Measurements from ENCODE around the gene PIP4K2A. TPM values are rescaled to one million over a fixed set of nuclear protein-coding genes. Genes with fewer than 3 reads are reported as not detected.

Gene PIP4K2A
- total and polyA plus RNA-seq, 2 experiments from 2014 or later, result 39.9 to 40.1 TPM

DNA sequence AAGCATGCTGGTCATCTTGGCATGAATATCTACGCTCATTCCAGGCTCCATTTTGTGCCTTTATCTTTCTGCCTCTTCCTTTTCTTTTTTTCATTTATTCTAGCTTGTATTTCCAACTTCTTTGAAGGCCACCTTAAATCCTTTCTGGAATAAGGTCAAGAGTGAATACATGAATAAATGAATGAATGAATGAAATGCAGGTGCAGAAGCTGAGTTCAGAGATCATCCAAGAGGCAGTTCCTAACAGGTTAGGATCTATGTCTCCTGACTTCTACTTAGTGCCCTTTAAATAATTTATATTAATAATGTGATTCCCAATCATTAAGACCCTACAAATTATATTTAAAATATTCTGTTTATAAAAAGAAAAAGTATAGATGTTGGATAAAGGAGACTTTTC is 125.9 kb downstream of the PIP4K2A start:
- Histone ChIP-seq H4K20me1 (replicated peaks; ENCODE audit: insufficient read depth) (peaks cover 3% of the 10 kb centered on the region; the same call in 1 of the 2 replicates), H3K36me3 (ENCODE audit: insufficient read depth) (peaks cover 6% of the 10 kb centered on the region), H3K79me2 (replicated peaks; ENCODE audit: insufficient read depth) (no peaks in the 10 kb centered on the region; the same call in 1 of the 2 replicates), H3F3A (replicated peaks; ENCODE audit: low read depth) (no peaks in the 10 kb centered on the region), H3K4me3 (no peak overlapping the region), H3K27me3 (ENCODE audit: insufficient read depth) (no peaks in the 10 kb centered on the region), H3K9me2 (ENCODE audit: insufficient read depth) (no peaks in the 10 kb centered on the region), H3K4me1 (ENCODE audit: insufficient read depth) (0 out of 2 replicates have a peak, but pooled peaks cover 2% of the 10 kb centered on the region), H3K27ac (ENCODE audit: low read depth) (no peak overlapping the region), H2AFZ (no peak overlapping the region), H3K4me2 (no peak overlapping the region)
- Mint-ChIP-seq H3K4me3 (no peak overlapping the region), H3K27ac (no peak overlapping the region), H3K4me1 (peaks cover 12% of the 10 kb centered on the region), H3K9me3 (no peaks in the 10 kb centered on the region), H3K27me3 (ENCODE audit: insufficient read depth, low read depth, poor library complexity) (no peaks in the 10 kb centered on the region), H3K36me3 (ENCODE audit: low read depth) (peaks cover 14% of the 10 kb centered on the region; the same call in 2 of the 3 replicates)
- DNase-seq (ENCODE audit: low spot score) (no peak), ATAC-seq (no peak)
- TF ChIP-seq EZH2 (IDR thresholded peaks at IDR 0.05; ENCODE audit: low read depth, unreplicated experiment) (no peak), STAT1 (IDR thresholded peaks at IDR 0.05; ENCODE audit: unreplicated experiment) (no peak), NANOG (IDR thresholded peaks at IDR 0.05; ENCODE audit: borderline replicate concordance) (no peak), CREB1 (CRISPR knock-in tag; IDR thresholded peaks at IDR 0.05; ENCODE audit: low read depth) (no peak), EZH2phosphoT487 (IDR thresholded peaks at IDR 0.05; ENCODE audit: unreplicated experiment) (no peak), ZNF114 (CRISPR knock-in tag; IDR thresholded peaks at IDR 0.05) (no peak), JUNB (IDR thresholded peaks at IDR 0.05; ENCODE audit: unreplicated experiment) (no peak), POLR2AphosphoS5 (IDR thresholded peaks at IDR 0.05; ENCODE audit: low read depth) (no peak), ZNF331 (CRISPR knock-in tag; IDR thresholded peaks at IDR 0.05; ENCODE audit: low read depth) (no peak)
- TF ChIP-seq, protein P1, sequence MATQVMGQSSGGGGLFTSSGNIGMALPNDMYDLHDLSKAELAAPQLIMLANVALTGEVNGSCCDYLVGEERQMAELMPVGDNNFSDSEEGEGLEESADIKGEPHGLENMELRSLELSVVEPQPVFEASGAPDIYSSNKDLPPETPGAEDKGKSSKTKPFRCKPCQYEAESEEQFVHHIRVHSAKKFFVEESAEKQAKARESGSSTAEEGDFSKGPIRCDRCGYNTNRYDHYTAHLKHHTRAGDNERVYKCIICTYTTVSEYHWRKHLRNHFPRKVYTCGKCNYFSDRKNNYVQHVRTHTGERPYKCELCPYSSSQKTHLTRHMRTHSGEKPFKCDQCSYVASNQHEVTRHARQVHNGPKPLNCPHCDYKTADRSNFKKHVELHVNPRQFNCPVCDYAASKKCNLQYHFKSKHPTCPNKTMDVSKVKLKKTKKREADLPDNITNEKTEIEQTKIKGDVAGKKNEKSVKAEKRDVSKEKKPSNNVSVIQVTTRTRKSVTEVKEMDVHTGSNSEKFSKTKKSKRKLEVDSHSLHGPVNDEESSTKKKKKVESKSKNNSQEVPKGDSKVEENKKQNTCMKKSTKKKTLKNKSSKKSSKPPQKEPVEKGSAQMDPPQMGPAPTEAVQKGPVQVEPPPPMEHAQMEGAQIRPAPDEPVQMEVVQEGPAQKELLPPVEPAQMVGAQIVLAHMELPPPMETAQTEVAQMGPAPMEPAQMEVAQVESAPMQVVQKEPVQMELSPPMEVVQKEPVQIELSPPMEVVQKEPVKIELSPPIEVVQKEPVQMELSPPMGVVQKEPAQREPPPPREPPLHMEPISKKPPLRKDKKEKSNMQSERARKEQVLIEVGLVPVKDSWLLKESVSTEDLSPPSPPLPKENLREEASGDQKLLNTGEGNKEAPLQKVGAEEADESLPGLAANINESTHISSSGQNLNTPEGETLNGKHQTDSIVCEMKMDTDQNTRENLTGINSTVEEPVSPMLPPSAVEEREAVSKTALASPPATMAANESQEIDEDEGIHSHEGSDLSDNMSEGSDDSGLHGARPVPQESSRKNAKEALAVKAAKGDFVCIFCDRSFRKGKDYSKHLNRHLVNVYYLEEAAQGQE (IDR thresholded peaks at IDR 0.05; ENCODE audit: unreplicated experiment), result no peak
- TF ChIP-seq, protein P2, sequence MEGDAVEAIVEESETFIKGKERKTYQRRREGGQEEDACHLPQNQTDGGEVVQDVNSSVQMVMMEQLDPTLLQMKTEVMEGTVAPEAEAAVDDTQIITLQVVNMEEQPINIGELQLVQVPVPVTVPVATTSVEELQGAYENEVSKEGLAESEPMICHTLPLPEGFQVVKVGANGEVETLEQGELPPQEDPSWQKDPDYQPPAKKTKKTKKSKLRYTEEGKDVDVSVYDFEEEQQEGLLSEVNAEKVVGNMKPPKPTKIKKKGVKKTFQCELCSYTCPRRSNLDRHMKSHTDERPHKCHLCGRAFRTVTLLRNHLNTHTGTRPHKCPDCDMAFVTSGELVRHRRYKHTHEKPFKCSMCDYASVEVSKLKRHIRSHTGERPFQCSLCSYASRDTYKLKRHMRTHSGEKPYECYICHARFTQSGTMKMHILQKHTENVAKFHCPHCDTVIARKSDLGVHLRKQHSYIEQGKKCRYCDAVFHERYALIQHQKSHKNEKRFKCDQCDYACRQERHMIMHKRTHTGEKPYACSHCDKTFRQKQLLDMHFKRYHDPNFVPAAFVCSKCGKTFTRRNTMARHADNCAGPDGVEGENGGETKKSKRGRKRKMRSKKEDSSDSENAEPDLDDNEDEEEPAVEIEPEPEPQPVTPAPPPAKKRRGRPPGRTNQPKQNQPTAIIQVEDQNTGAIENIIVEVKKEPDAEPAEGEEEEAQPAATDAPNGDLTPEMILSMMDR (conservative IDR thresholded peaks at IDR 0.05; ENCODE audit: low read depth in 2 of 2), result no peak
- TF ChIP-seq, protein P3, sequence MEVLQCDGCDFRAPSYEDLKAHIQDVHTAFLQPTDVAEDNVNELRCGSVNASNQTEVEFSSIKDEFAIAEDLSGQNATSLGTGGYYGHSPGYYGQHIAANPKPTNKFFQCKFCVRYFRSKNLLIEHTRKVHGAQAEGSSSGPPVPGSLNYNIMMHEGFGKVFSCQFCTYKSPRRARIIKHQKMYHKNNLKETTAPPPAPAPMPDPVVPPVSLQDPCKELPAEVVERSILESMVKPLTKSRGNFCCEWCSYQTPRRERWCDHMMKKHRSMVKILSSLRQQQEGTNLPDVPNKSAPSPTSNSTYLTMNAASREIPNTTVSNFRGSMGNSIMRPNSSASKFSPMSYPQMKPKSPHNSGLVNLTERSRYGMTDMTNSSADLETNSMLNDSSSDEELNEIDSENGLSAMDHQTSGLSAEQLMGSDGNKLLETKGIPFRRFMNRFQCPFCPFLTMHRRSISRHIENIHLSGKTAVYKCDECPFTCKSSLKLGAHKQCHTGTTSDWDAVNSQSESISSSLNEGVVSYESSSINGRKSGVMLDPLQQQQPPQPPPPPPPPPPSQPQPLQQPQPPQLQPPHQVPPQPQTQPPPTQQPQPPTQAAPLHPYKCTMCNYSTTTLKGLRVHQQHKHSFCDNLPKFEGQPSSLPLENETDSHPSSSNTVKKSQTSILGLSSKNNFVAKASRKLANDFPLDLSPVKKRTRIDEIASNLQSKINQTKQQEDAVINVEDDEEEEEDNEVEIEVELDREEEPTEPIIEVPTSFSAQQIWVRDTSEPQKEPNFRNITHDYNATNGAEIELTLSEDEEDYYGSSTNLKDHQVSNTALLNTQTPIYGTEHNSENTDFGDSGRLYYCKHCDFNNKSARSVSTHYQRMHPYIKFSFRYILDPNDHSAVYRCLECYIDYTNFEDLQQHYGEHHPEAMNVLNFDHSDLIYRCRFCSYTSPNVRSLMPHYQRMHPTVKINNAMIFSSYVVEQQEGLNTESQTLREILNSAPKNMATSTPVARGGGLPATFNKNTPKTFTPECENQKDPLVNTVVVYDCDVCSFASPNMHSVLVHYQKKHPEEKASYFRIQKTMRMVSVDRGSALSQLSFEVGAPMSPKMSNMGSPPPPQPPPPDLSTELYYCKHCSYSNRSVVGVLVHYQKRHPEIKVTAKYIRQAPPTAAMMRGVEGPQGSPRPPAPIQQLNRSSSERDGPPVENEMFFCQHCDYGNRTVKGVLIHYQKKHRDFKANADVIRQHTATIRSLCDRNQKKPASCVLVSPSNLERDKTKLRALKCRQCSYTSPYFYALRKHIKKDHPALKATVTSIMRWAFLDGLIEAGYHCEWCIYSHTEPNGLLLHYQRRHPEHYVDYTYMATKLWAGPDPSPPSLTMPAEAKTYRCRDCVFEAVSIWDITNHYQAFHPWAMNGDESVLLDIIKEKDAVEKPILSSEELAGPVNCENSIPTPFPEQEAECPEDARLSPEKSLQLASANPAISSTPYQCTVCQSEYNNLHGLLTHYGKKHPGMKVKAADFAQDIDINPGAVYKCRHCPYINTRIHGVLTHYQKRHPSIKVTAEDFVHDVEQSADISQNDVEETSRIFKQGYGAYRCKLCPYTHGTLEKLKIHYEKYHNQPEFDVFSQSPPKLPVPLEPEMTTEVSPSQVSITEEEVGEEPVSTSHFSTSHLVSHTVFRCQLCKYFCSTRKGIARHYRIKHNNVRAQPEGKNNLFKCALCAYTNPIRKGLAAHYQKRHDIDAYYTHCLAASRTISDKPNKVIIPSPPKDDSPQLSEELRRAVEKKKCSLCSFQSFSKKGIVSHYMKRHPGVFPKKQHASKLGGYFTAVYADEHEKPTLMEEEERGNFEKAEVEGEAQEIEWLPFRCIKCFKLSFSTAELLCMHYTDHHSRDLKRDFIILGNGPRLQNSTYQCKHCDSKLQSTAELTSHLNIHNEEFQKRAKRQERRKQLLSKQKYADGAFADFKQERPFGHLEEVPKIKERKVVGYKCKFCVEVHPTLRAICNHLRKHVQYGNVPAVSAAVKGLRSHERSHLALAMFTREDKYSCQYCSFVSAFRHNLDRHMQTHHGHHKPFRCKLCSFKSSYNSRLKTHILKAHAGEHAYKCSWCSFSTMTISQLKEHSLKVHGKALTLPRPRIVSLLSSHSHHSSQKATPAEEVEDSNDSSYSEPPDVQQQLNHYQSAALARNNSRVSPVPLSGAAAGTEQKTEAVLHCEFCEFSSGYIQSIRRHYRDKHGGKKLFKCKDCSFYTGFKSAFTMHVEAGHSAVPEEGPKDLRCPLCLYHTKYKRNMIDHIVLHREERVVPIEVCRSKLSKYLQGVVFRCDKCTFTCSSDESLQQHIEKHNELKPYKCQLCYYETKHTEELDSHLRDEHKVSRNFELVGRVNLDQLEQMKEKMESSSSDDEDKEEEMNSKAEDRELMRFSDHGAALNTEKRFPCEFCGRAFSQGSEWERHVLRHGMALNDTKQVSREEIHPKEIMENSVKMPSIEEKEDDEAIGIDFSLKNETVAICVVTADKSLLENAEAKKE (CRISPR knock-in tag; IDR thresholded peaks at IDR 0.05), result no peak
- TF ChIP-seq, protein P4, sequence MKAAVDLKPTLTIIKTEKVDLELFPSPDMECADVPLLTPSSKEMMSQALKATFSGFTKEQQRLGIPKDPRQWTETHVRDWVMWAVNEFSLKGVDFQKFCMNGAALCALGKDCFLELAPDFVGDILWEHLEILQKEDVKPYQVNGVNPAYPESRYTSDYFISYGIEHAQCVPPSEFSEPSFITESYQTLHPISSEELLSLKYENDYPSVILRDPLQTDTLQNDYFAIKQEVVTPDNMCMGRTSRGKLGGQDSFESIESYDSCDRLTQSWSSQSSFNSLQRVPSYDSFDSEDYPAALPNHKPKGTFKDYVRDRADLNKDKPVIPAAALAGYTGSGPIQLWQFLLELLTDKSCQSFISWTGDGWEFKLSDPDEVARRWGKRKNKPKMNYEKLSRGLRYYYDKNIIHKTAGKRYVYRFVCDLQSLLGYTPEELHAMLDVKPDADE (IDR thresholded peaks at IDR 0.05), result no peak
